ENCODE data around the gene CLIC1.

The CLIC1 gene

GRCh38 chr6:31725502-31726350 lies 10.6 kb downstream of the CLIC1 start:
- Histone ChIP-seq H3K9me3 (ENCODE audit: control insufficient read depth, low read length) (no peaks in the 10 kb centered on the region), H3K4me3 (ENCODE audit: low read length) (no peak overlapping the region), H3K36me3 (ENCODE audit: control insufficient read depth, insufficient read depth, low read length, severe bottlenecking) (peaks cover 18% of the 10 kb centered on the region), H3K4me1 (ENCODE audit: control insufficient read depth, insufficient read depth, low read length) (peaks cover 23% of the 10 kb centered on the region), H3K27me3 (replicated peaks; ENCODE audit: control insufficient read depth, insufficient read depth, low read length) (no peaks in the 10 kb centered on the region), H3K9ac (ENCODE audit: low read length) (no peak overlapping the region)
- no peak for DNase-seq (ENCODE audit: low read depth)

GRCh38 chr6:31723980-31724691 lies 12.2 kb downstream of the CLIC1 start:
- Histone ChIP-seq H3K36me3 (ENCODE audit: control insufficient read depth, insufficient read depth, low read length, severe bottlenecking) (peaks cover 15% of the 10 kb centered on the region), H3K9ac (ENCODE audit: low read length) (no peak overlapping the region), H3K27me3 (replicated peaks; ENCODE audit: control insufficient read depth, insufficient read depth, low read length) (peaks cover 2% of the 10 kb centered on the region), H3K4me3 (ENCODE audit: low read length) (no peak overlapping the region), H3K4me1 (ENCODE audit: control insufficient read depth, insufficient read depth, low read length) (peaks cover 18% of the 10 kb centered on the region), H3K9me3 (ENCODE audit: control insufficient read depth, low read length) (no peaks in the 10 kb centered on the region)
- no peak for DNase-seq (ENCODE audit: low read depth)

GRCh38 chr6:31723245-31723979 lies 12.9 kb downstream of the CLIC1 start, which contains the start of gene MPIG6B:
TSS of gene MPIG6B (plus strand) at chr6:31723373. CDS start at chr6:31723384, 11 bp downstream.
- Histone ChIP-seq H3K9ac (ENCODE audit: low read length) (no peak within 1 kb of the TSS), H3K27me3 (replicated peaks; ENCODE audit: control insufficient read depth, insufficient read depth, low read length) (peaks cover 2% of the 10 kb centered on the region), H3K9me3 (ENCODE audit: control insufficient read depth, low read length) (no peaks in the 10 kb centered on the region), H3K4me3 (ENCODE audit: low read length) (no peak within 1 kb of the TSS), H3K4me1 (ENCODE audit: control insufficient read depth, insufficient read depth, low read length) (peaks cover 13% of the 10 kb centered on the region), H3K36me3 (ENCODE audit: control insufficient read depth, insufficient read depth, low read length, severe bottlenecking) (peaks cover 15% of the 10 kb centered on the region)
- no peak for DNase-seq (ENCODE audit: low read depth)

- peaks cover 3% of the 10 kb centered on the region for H3K4me1 ChIP-seq (ENCODE audit: control insufficient read depth, insufficient read depth, low read length)
- H3K27me3 ChIP-seq (replicated peaks; ENCODE audit: control insufficient read depth, insufficient read depth, low read length) = peaks cover 2% of the 10 kb centered on the region
- no peak for DNase-seq (ENCODE audit: low read depth)
- H3K9ac ChIP-seq (ENCODE audit: low read length) = no peak overlapping the region
- no peaks in the 10 kb centered on the region for H3K9me3 ChIP-seq (ENCODE audit: control insufficient read depth, low read length)
- no peak overlapping the region for H3K4me3 ChIP-seq (ENCODE audit: low read length)
- H3K36me3 ChIP-seq (ENCODE audit: control insufficient read depth, insufficient read depth, low read length, severe bottlenecking) = peaks cover 11% of the 10 kb centered on the region
Observed at GRCh38 chr6:31722173-31722572, 14.2 kb downstream of the CLIC1 start.

- Histone ChIP-seq H3K4me3 (ENCODE audit: low read length) (no peak within 1 kb of the TSS), H3K36me3 (ENCODE audit: control insufficient read depth, insufficient read depth, low read length, severe bottlenecking) (peaks cover 5% of the 10 kb centered on the region), H3K4me1 (ENCODE audit: control insufficient read depth, insufficient read depth, low read length) (no peaks in the 10 kb centered on the region), H3K9me3 (ENCODE audit: control insufficient read depth, low read length) (no peaks in the 10 kb centered on the region), H3K9ac (ENCODE audit: low read length) (no peak within 1 kb of the TSS), H3K27me3 (replicated peaks; ENCODE audit: control insufficient read depth, insufficient read depth, low read length) (peaks cover 2% of the 10 kb centered on the region)
- DNase-seq (ENCODE audit: low read depth) = no peak
Observed at GRCh38 chr6:31721351-31722020, 14.8 kb downstream of the CLIC1 start, which contains the start of gene LY6G6C. TSS of gene LY6G6C (minus strand) at chr6:31721746. CDS start at chr6:31721679, 67 bp downstream.

GRCh38 chr6:31720196-31720770 lies 16.0 kb downstream of the CLIC1 start:
- Histone ChIP-seq H3K36me3 (ENCODE audit: control insufficient read depth, insufficient read depth, low read length, severe bottlenecking) (no peaks in the 10 kb centered on the region), H3K9ac (ENCODE audit: low read length) (no peak overlapping the region), H3K9me3 (ENCODE audit: control insufficient read depth, low read length) (no peaks in the 10 kb centered on the region), H3K4me1 (ENCODE audit: control insufficient read depth, insufficient read depth, low read length) (no peaks in the 10 kb centered on the region), H3K27me3 (replicated peaks; ENCODE audit: control insufficient read depth, insufficient read depth, low read length) (peaks cover 2% of the 10 kb centered on the region), H3K4me3 (ENCODE audit: low read length) (no peak overlapping the region)
- DNase-seq (ENCODE audit: low read depth) = no peak

- Histone ChIP-seq H3K4me1 (ENCODE audit: control insufficient read depth, insufficient read depth, low read length) (no peaks in the 10 kb centered on the region), H3K36me3 (ENCODE audit: control insufficient read depth, insufficient read depth, low read length, severe bottlenecking) (no peaks in the 10 kb centered on the region), H3K27me3 (replicated peaks; ENCODE audit: control insufficient read depth, insufficient read depth, low read length) (peaks cover 6% of the 10 kb centered on the region), H3K9ac (ENCODE audit: low read length) (no peak overlapping the region), H3K9me3 (ENCODE audit: control insufficient read depth, low read length) (no peaks in the 10 kb centered on the region), H3K4me3 (ENCODE audit: low read length) (no peak overlapping the region)
- no peak for DNase-seq (ENCODE audit: low read depth)
Observed at GRCh38 chr6:31719001-31719400, 17.3 kb downstream of the CLIC1 start.

GRCh38 chr6:31718265-31718664 lies 18.1 kb downstream of the CLIC1 start:
- DNase-seq (ENCODE audit: low read depth) = no peak
- Histone ChIP-seq H3K4me1 (ENCODE audit: control insufficient read depth, insufficient read depth, low read length) (no peaks in the 10 kb centered on the region), H3K4me3 (ENCODE audit: low read length) (no peak overlapping the region), H3K36me3 (ENCODE audit: control insufficient read depth, insufficient read depth, low read length, severe bottlenecking) (no peaks in the 10 kb centered on the region), H3K9me3 (ENCODE audit: control insufficient read depth, low read length) (no peaks in the 10 kb centered on the region), H3K9ac (ENCODE audit: low read length) (no peak overlapping the region), H3K27me3 (replicated peaks; ENCODE audit: control insufficient read depth, insufficient read depth, low read length) (peaks cover 10% of the 10 kb centered on the region)

GRCh38 chr6:31717499-31718222 lies 18.7 kb downstream of the CLIC1 start:
- H3K4me3 ChIP-seq (ENCODE audit: low read length) = no peak overlapping the region
- DNase-seq (ENCODE audit: low read depth) = no peak
- no peak overlapping the region for H3K9ac ChIP-seq (ENCODE audit: low read length)
- no peaks in the 10 kb centered on the region for H3K9me3 ChIP-seq (ENCODE audit: control insufficient read depth, low read length)
- no peaks in the 10 kb centered on the region for H3K36me3 ChIP-seq (ENCODE audit: control insufficient read depth, insufficient read depth, low read length, severe bottlenecking)
- no peaks in the 10 kb centered on the region for H3K4me1 ChIP-seq (ENCODE audit: control insufficient read depth, insufficient read depth, low read length)
- H3K27me3 ChIP-seq (replicated peaks; ENCODE audit: control insufficient read depth, insufficient read depth, low read length) = peaks cover 10% of the 10 kb centered on the region
